ENCODE measurements around the gene PRDM16. TPM values are rescaled to one million over a fixed set of nuclear protein-coding genes. Genes with fewer than 3 reads are reported as not detected.

PRDM16 gene
- total RNA-seq, 1 donor from 2014 or later, result 0.07 TPM

GRCh38 chr1:3320246-3321152 is 251.5 kb downstream of the PRDM16 start:
- intact Hi-C loops (cut with micrococcal nuclease), result loop anchor here (2.0 kb wide), 1 partner anchor 308 kb away; no protein-coding TSS in a partner anchor

GRCh38 chr1:3321559-3322449 is 252.8 kb downstream of the PRDM16 start:
- intact Hi-C loops (cut with micrococcal nuclease), result loop anchor here (2.0 kb wide), 1 partner anchor 309 kb away; no protein-coding TSS in a partner anchor

GRCh38 chr1:3322450-3323020 is 253.5 kb downstream of the PRDM16 start:
- intact Hi-C loops (cut with micrococcal nuclease), result no loop called here

- intact Hi-C loops (cut with micrococcal nuclease), result no loop called here
Observed at GRCh38 chr1:3323021-3323795, 254.2 kb downstream of the PRDM16 start.

- intact Hi-C loops (cut with micrococcal nuclease), result no loop called here
Observed at GRCh38 chr1:3323796-3324703, 255.0 kb downstream of the PRDM16 start.

GRCh38 chr1:3324704-3325535 is 255.9 kb downstream of the PRDM16 start:
- intact Hi-C loops (cut with micrococcal nuclease), result no loop called here

GRCh38 chr1:3326516-3327388 is 257.7 kb downstream of the PRDM16 start:
- intact Hi-C loops (cut with micrococcal nuclease), result no loop called here

- intact Hi-C loops (cut with micrococcal nuclease), result no loop called here
Observed at GRCh38 chr1:3327389-3327702, 258.3 kb downstream of the PRDM16 start.

- intact Hi-C loops (cut with micrococcal nuclease), result no loop called here
Observed at GRCh38 chr1:3327936-3328590, 259.1 kb downstream of the PRDM16 start.

- intact Hi-C loops (cut with micrococcal nuclease), result no loop called here
Observed at GRCh38 chr1:3329640-3330281, 260.8 kb downstream of the PRDM16 start.

GRCh38 chr1:3330771-3331245 is 261.8 kb downstream of the PRDM16 start:
- intact Hi-C loops (cut with micrococcal nuclease), result no loop called here

- intact Hi-C loops (cut with micrococcal nuclease), result no loop called here
Observed at GRCh38 chr1:3331564-3331963, 262.6 kb downstream of the PRDM16 start.

- intact Hi-C loops (cut with micrococcal nuclease), result no loop called here
Observed at GRCh38 chr1:3332043-3332442, 263.0 kb downstream of the PRDM16 start.

GRCh38 chr1:3332662-3333061 is 263.7 kb downstream of the PRDM16 start:
- intact Hi-C loops (cut with micrococcal nuclease), result no loop called here

- intact Hi-C loops (cut with micrococcal nuclease), result no loop called here
Observed at GRCh38 chr1:3333903-3334302, 264.9 kb downstream of the PRDM16 start.

- intact Hi-C loops (cut with micrococcal nuclease), result no loop called here
Observed at GRCh38 chr1:3334366-3334765, 265.4 kb downstream of the PRDM16 start.

Measured in T-helper 1 cell treated with Interleukin-12 subunit alpha and Interleukin-12 subunit beta and Interleukin-4 antibody, amounts not matched to agents 30 ng/mL and 1 ng/mL, for 36 hours (primary cell).